D721Med (cell line): ENCODE results near the gene LMF2.

ENCODE experiments used
- DNase-seq: peaks from one replicate; pipeline ENCODE4 v3.0.0; 2011; ENCODE audit warnings: low spot score; ENCODE audit not compliant: insufficient read length
- FAIRE-seq: peaks from 2 replicates; lab custom pipeline; 2011; peaks lifted over from hg19 to GRCh38; lab: Jason Lieb, UNC
- TF ChIP-seq, protein P1 (sequence below): IDR thresholded peaks from 2 replicates; pipeline ENCODE4 v1.5.1; 2012; ENCODE audit warnings: mild to moderate bottlenecking, control low read depth; ENCODE audit not compliant: insufficient read depth; ENCODE audit errors: missing control alignments

Gene LMF2

GRCh38 chr22:50532824-50533796, 25.6 kb upstream of the LMF2 start:
- no peak for DNase-seq
- FAIRE-seq, result no peak

DNA sequence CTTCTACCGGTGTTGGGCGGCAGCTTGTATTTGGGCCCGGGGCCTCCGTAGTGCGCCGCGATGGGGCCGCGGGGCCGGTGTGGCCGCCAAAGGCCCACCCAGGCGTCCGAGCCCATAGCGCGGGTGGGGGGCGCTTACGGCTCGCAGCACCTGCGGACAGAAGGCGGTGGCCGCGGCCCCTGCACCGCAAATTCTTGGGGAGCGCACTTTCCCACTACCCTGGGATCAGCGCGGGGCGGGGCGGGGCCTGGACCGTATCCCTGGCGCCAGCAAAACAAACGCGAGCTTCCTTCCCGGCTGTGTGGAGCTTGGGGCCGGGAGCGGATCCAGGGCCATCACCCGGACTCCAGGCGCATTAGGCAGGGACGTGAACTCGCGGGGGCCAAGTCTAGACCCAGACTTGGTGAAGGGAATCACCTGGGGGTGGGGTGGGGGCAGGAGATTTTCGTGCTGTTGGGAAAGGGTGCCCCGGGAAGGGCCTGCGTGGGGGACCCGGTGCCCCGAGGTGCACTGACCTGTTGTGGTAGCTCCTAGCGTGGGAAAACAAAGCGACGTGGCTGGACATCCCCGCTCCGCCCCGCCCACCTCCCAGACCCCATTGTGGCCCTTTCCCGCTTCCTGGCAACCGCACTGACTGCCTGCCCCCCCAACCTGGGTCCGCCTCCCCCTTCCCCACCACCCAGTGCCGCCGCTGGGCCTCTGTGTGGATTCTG, 24.6 kb upstream of the LMF2 start:
- no peak for DNase-seq
- no peak for FAIRE-seq
- TF ChIP-seq, protein P1, sequence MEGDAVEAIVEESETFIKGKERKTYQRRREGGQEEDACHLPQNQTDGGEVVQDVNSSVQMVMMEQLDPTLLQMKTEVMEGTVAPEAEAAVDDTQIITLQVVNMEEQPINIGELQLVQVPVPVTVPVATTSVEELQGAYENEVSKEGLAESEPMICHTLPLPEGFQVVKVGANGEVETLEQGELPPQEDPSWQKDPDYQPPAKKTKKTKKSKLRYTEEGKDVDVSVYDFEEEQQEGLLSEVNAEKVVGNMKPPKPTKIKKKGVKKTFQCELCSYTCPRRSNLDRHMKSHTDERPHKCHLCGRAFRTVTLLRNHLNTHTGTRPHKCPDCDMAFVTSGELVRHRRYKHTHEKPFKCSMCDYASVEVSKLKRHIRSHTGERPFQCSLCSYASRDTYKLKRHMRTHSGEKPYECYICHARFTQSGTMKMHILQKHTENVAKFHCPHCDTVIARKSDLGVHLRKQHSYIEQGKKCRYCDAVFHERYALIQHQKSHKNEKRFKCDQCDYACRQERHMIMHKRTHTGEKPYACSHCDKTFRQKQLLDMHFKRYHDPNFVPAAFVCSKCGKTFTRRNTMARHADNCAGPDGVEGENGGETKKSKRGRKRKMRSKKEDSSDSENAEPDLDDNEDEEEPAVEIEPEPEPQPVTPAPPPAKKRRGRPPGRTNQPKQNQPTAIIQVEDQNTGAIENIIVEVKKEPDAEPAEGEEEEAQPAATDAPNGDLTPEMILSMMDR, result no peak

More at GRCh38 chr22:50532824-50533796, 25.6 kb upstream of the LMF2 start:
- TF ChIP-seq, protein P1, result no peak

DNA sequence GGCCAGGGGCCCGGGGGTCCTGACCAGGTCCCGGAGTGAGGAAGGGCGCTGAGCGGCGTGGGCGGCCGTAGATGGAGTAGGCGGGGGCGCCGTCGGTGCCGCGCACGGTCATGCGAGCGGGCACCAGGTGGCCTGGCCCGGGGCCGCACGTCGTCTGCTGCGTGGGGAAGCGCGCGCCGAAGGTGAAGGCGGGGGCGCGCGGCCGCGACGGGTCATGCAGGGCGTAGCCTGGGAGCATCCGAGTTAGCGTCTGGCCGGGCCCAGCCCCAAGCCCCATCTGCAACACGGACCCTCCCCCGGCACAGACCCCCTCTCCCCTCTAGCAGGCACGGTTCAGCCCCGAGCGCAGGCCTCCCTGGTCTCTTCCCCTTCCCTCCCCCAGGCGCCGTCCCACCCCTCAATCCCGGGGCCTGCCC, 24.1 kb upstream of the LMF2 start:
- no peak for FAIRE-seq
- TF ChIP-seq, protein P1, result no peak
- no peak for DNase-seq

- FAIRE-seq (no peak), DNase-seq (no peak)
- TF ChIP-seq, protein P1, result no peak
Measured at GRCh38 chr22:50530877-50531545, 23.5 kb upstream of the LMF2 start.

GRCh38 chr22:50530580-50530876, 23.0 kb upstream of the LMF2 start:
- DNase-seq (no peak), FAIRE-seq (no peak)
- TF ChIP-seq, protein P1, result no peak

GRCh38 chr22:50529897-50530579, 22.5 kb upstream of the LMF2 start, which contains the start of gene TYMP:
TYMP (minus strand) TSS chr22:50530012; CDS start chr22:50529709, 303 bp downstream.
- DNase-seq, result no peak
- TF ChIP-seq, protein P1, result no peak
- no peak for FAIRE-seq
